Mesendoderm (in vitro differentiated cells): Measurements from ENCODE around the gene TRPM3.

ENCODE experiments used
- DNase-seq: peaks from one replicate; pipeline ENCODE4 v3.0.0; 2013
- H2AK5ac ChIP-seq: 2 replicates; pipeline ENCODE4 v1.6.1; 2013; ENCODE audit warnings: low read length, inconsistent platforms
- H2BK120ac ChIP-seq: 2 replicates; pipeline ENCODE4 v1.6.1; 2013; ENCODE audit warnings: low read depth, mild to moderate bottlenecking, low read length, moderate library complexity, mixed read lengths
- H2BK15ac ChIP-seq: replicated peaks from 2 replicates; pipeline ENCODE4 v1.6.1; 2013; ENCODE audit warnings: low read depth, mild to moderate bottlenecking, moderate library complexity
- H2BK5ac ChIP-seq: 2 replicates; pipeline ENCODE4 v1.6.1; 2013; ENCODE audit warnings: low read length, inconsistent platforms
- H3K18ac ChIP-seq: 2 replicates; pipeline ENCODE4 v1.6.1; 2013; ENCODE audit warnings: mild to moderate bottlenecking, low read length, mixed read lengths
- H3K23ac ChIP-seq: one replicate; pipeline ENCODE4 v1.6.1; 2013; ENCODE audit warnings: low read length
- H3K27ac ChIP-seq: 2 replicates; pipeline ENCODE4 v1.5.1; 2013; ENCODE audit warnings: low read depth, mild to moderate bottlenecking, inconsistent platforms, low read length, moderate library complexity
- H3K27me3 ChIP-seq: 2 replicates; pipeline ENCODE4 v1.6.1; 2013; ENCODE audit warnings: low read length, control low read depth, mild to moderate bottlenecking, inconsistent platforms; ENCODE audit not compliant: insufficient read depth, poor library complexity
- H3K36me3 ChIP-seq: 2 replicates; pipeline ENCODE4 v1.6.1; 2013; ENCODE audit warnings: low read length, inconsistent platforms; ENCODE audit not compliant: control insufficient read depth, insufficient read depth
- H3K4ac ChIP-seq: one replicate; pipeline ENCODE4 v1.6.1; 2013; ENCODE audit warnings: low read depth, mild to moderate bottlenecking, low read length, moderate library complexity
- H3K4me1 ChIP-seq: 2 replicates; pipeline ENCODE4 v1.6.1; 2013; ENCODE audit warnings: low read depth, low read length, inconsistent platforms; ENCODE audit not compliant: control insufficient read depth
- H3K4me2 ChIP-seq: 2 replicates; pipeline ENCODE4 v1.6.1; 2013; ENCODE audit warnings: low read length
- H3K4me3 ChIP-seq: 2 replicates; pipeline ENCODE4 v1.5.1; 2013; ENCODE audit warnings: mild to moderate bottlenecking, low read length
- H3K56ac ChIP-seq: one replicate; pipeline ENCODE4 v1.6.1; 2013; ENCODE audit warnings: low read length
- H3K79me1 ChIP-seq: 2 replicates; pipeline ENCODE4 v1.6.1; 2013; ENCODE audit warnings: low read length, inconsistent platforms
- H3K79me2 ChIP-seq: 2 replicates; pipeline ENCODE4 v1.6.1; 2013; ENCODE audit warnings: mild to moderate bottlenecking, low read length; ENCODE audit not compliant: control insufficient read depth, insufficient read depth
- H3K9ac ChIP-seq: 2 replicates; pipeline ENCODE4 v1.6.1; 2013; ENCODE audit warnings: low read length, inconsistent platforms
- H4K5ac ChIP-seq: one replicate; pipeline ENCODE4 v1.6.1; 2013; ENCODE audit warnings: low read length
- H4K8ac ChIP-seq: one replicate; pipeline ENCODE4 v1.6.1; 2013; ENCODE audit warnings: low read depth, mild to moderate bottlenecking, control low read depth, low read length, moderate library complexity
- WGBS: extraction: QIAGEN DNeasy Blood & Tissue Kit; methylation state at CpG from one replicate; pipeline ENCODE4 v1.1.7; 2013; ENCODE audit warnings: low lambda C conversion rate, missing lambda C conversion rate; ENCODE audit not compliant: insufficient coverage; ENCODE audit errors: extremely low coverage; 5-methylcytosine and 5-hydroxymethylcytosine counted together

The TRPM3 gene

GRCh38 chr9:71073494-71073893, 47.9 kb downstream of the TRPM3 start:
- no peak for DNase-seq
- H3K79me2 ChIP-seq: no peaks in the 10 kb centered on the region
- H3K36me3 ChIP-seq: no peaks in the 10 kb centered on the region
- no peak overlapping the region for H2BK120ac ChIP-seq
- no peaks in the 10 kb centered on the region for H3K79me1 ChIP-seq
- no peak overlapping the region for H2AK5ac ChIP-seq
- H4K8ac ChIP-seq: no peak overlapping the region
- H3K4me2 ChIP-seq: no peak overlapping the region
- H3K4me3 ChIP-seq: no peak overlapping the region
- no peak overlapping the region for H4K5ac ChIP-seq
- H3K27me3 ChIP-seq: no peaks in the 10 kb centered on the region
- H3K9ac ChIP-seq: no peak overlapping the region
- H3K4ac ChIP-seq: no peak overlapping the region
- H2BK15ac ChIP-seq: no peak overlapping the region
- H3K27ac ChIP-seq: no peak overlapping the region
- no CpG with 5 or more reads among the region's 2 CpGs for WGBS
- H3K18ac ChIP-seq: no peak overlapping the region
- H2BK5ac ChIP-seq: no peak overlapping the region
- no peaks in the 10 kb centered on the region for H3K4me1 ChIP-seq
- H3K23ac ChIP-seq: no peak overlapping the region
- H3K56ac ChIP-seq: no peak overlapping the region

GRCh38 chr9:71072587-71072986, 48.8 kb downstream of the TRPM3 start:
- H3K79me1 ChIP-seq: no peaks in the 10 kb centered on the region
- H3K27ac ChIP-seq: no peak overlapping the region
- no peak overlapping the region for H3K4ac ChIP-seq
- H3K79me2 ChIP-seq: no peaks in the 10 kb centered on the region
- WGBS: no CpG with 5 or more reads among the region's 5 CpGs
- H2BK5ac ChIP-seq: no peak overlapping the region
- H3K27me3 ChIP-seq: no peaks in the 10 kb centered on the region
- no peak overlapping the region for H3K56ac ChIP-seq
- H3K9ac ChIP-seq: no peak overlapping the region
- H3K4me2 ChIP-seq: no peak overlapping the region
- H3K4me1 ChIP-seq: no peaks in the 10 kb centered on the region
- H2AK5ac ChIP-seq: no peak overlapping the region
- no peak overlapping the region for H3K18ac ChIP-seq
- no peaks in the 10 kb centered on the region for H3K36me3 ChIP-seq
- H4K8ac ChIP-seq: no peak overlapping the region
- H2BK15ac ChIP-seq: no peak overlapping the region
- no peak for DNase-seq
- H2BK120ac ChIP-seq: no peak overlapping the region
- H4K5ac ChIP-seq: no peak overlapping the region
- no peak overlapping the region for H3K23ac ChIP-seq
- no peak overlapping the region for H3K4me3 ChIP-seq

GRCh38 chr9:71071633-71072032, 49.8 kb downstream of the TRPM3 start:
- Histone ChIP-seq H3K79me1 (no peaks in the 10 kb centered on the region), H3K18ac (no peak overlapping the region), H3K27me3 (no peaks in the 10 kb centered on the region), H3K9ac (no peak overlapping the region), H4K8ac (no peak overlapping the region), H2BK120ac (no peak overlapping the region), H3K36me3 (no peaks in the 10 kb centered on the region), H4K5ac (no peak overlapping the region), H3K4me1 (no peaks in the 10 kb centered on the region), H3K23ac (no peak overlapping the region), H3K4me3 (no peak overlapping the region), H2AK5ac (no peak overlapping the region), H3K27ac (no peak overlapping the region), H3K79me2 (no peaks in the 10 kb centered on the region), H2BK15ac (no peak overlapping the region), H3K56ac (no peak overlapping the region), H3K4me2 (no peak overlapping the region), H3K4ac (no peak overlapping the region), H2BK5ac (no peak overlapping the region)
- no CpG with 5 or more reads among the region's 1 CpG for WGBS
- DNase-seq: no peak

- Histone ChIP-seq H3K9ac (no peak overlapping the region), H4K8ac (no peak overlapping the region), H3K27me3 (no peaks in the 10 kb centered on the region), H2BK120ac (no peak overlapping the region), H3K4me2 (no peak overlapping the region), H3K4me3 (no peak overlapping the region), H2BK5ac (no peak overlapping the region), H3K18ac (no peak overlapping the region), H3K36me3 (no peaks in the 10 kb centered on the region), H4K5ac (no peak overlapping the region), H3K79me1 (no peaks in the 10 kb centered on the region), H3K27ac (no peak overlapping the region), H3K4me1 (no peaks in the 10 kb centered on the region), H3K79me2 (no peaks in the 10 kb centered on the region), H3K23ac (no peak overlapping the region), H3K56ac (no peak overlapping the region), H2AK5ac (no peak overlapping the region), H2BK15ac (no peak overlapping the region), H3K4ac (no peak overlapping the region)
- no peak for DNase-seq
- no CpG with 5 or more reads among the region's 2 CpGs for WGBS
Observed at GRCh38 chr9:71058660-71059059, 62.8 kb downstream of the TRPM3 start.

DNA sequence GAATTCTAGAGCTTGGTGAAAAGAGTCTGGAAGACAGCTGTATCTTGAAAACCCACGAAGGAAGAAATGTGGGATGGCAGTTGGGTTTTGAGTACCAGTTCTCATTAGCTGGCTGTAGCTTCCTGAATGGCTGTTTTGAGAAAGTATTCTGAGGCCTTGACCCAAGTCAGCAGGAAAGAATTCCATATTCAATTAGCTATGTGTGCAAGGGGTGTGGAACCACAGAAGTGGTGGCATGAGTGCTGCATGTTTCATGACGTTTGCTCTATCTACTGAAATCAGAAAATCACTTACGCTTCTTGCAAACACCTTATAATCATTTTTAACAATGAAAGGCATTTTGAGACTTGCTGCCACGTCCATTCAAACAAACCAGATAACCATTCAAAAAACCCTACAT, 69.1 kb downstream of the TRPM3 start:
- no CpG with 5 or more reads among the region's 4 CpGs for WGBS
- Histone ChIP-seq H2BK5ac (no peak overlapping the region), H4K8ac (no peak overlapping the region), H3K36me3 (no peaks in the 10 kb centered on the region), H2BK15ac (no peak overlapping the region), H3K4me3 (no peak overlapping the region), H3K56ac (no peak overlapping the region), H3K27me3 (no peaks in the 10 kb centered on the region), H3K27ac (no peak overlapping the region), H3K23ac (no peak overlapping the region), H3K4ac (no peak overlapping the region), H3K9ac (no peak overlapping the region), H3K79me1 (no peaks in the 10 kb centered on the region), H3K79me2 (no peaks in the 10 kb centered on the region), H2BK120ac (no peak overlapping the region), H4K5ac (no peak overlapping the region), H3K18ac (no peak overlapping the region), H3K4me2 (no peak overlapping the region), H3K4me1 (no peaks in the 10 kb centered on the region), H2AK5ac (no peak overlapping the region)
- DNase-seq: no peak

DNA sequence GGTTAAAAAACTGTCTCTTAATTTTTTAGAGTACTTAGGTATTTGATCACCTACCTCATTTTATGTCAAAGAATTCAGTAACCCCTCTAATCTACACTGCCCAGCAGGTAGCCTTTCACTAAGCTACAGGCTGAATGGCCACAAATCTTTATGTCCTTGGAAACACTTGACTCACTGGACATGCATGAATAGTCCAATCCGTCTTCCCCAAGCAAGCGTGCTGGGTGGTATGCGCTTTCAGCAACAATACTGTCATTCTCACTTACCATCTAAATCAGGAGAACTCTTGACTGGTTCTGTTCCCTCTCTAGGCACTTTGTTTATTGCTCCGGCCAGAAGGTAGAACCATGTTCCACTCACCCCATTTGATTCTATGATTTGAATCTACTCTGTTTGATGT, 73.1 kb downstream of the TRPM3 start:
- no CpG with 5 or more reads among the region's 4 CpGs for WGBS
- no peak overlapping the region for H2BK120ac ChIP-seq
- H3K4me1 ChIP-seq: no peaks in the 10 kb centered on the region
- no peak overlapping the region for H4K5ac ChIP-seq
- H3K18ac ChIP-seq: no peak overlapping the region
- H3K79me2 ChIP-seq: no peaks in the 10 kb centered on the region
- H3K56ac ChIP-seq: no peak overlapping the region
- H3K36me3 ChIP-seq: no peaks in the 10 kb centered on the region
- no peaks in the 10 kb centered on the region for H3K27me3 ChIP-seq
- H4K8ac ChIP-seq: no peak overlapping the region
- H3K9ac ChIP-seq: no peak overlapping the region
- H2BK15ac ChIP-seq: no peak overlapping the region
- no peak overlapping the region for H3K4me2 ChIP-seq
- no peak overlapping the region for H3K23ac ChIP-seq
- no peak overlapping the region for H2BK5ac ChIP-seq
- no peak overlapping the region for H2AK5ac ChIP-seq
- H3K79me1 ChIP-seq: no peaks in the 10 kb centered on the region
- H3K27ac ChIP-seq: no peak overlapping the region
- no peak overlapping the region for H3K4ac ChIP-seq
- H3K4me3 ChIP-seq: no peak overlapping the region
- no peak for DNase-seq
